Nephron (organoid): ENCODE measurements around the gene ACSS1.

Experiments used
- H3K27ac Mint-ChIP-seq, 3 experiments: 2 replicates each; pipeline ENCODE4 v1.8.0; 2020; ENCODE audit warnings: mixed read lengths in 3 of 3, mild to moderate bottlenecking in 2 of 3, moderate library complexity in 1 of 3
- H3K27me3 Mint-ChIP-seq: 2 replicates; pipeline ENCODE4 v1.8.0; 2021; ENCODE audit warnings: low read depth, mild to moderate bottlenecking, moderate library complexity, mixed read lengths
- H3K36me3 Mint-ChIP-seq: 2 replicates; pipeline ENCODE4 v1.8.0; 2020; ENCODE audit warnings: low read depth, mixed read lengths
- H3K4me1 Mint-ChIP-seq: 2 replicates; pipeline ENCODE4 v1.8.0; 2020; ENCODE audit warnings: mixed read lengths
- H3K4me3 Mint-ChIP-seq, 3 experiments: 2 replicates each; pipeline ENCODE4 v1.8.0; 2020; ENCODE audit warnings: mild to moderate bottlenecking in 3 of 3, mixed read lengths in 3 of 3, moderate library complexity in 2 of 3
- H3K9me3 Mint-ChIP-seq: 2 replicates; pipeline ENCODE4 v1.8.0; 2020; ENCODE audit warnings: mixed read lengths
- CTCF ChIP-seq, 3 experiments: fragments of 200-600 bp; sonication (generic); IDR thresholded peaks; one replicate each; pipeline ENCODE4 v1.5.0; 2021; ENCODE audit warnings: antibody characterized with exemption in 3 of 3; ENCODE audit not compliant: unreplicated experiment in 3 of 3

ACSS1 gene

GRCh38 chr20:24961384-24962181, 96.4 kb downstream of the ACSS1 start:
- peaks cover 33% of the 10 kb centered on the region for H3K36me3 Mint-ChIP-seq
- no peak overlapping the region for H3K27ac Mint-ChIP-seq
- H3K4me1 Mint-ChIP-seq, result peaks cover 23% of the 10 kb centered on the region
- no peaks in the 10 kb centered on the region for H3K27me3 Mint-ChIP-seq
- H3K9me3 Mint-ChIP-seq, result no peaks in the 10 kb centered on the region
- no peak for TF ChIP-seq CTCF (IDR thresholded peaks at IDR 0.05; ENCODE audit: unreplicated experiment in 3 of 3)
- no peak overlapping the region for H3K4me3 Mint-ChIP-seq

- no peaks in the 10 kb centered on the region for H3K27me3 Mint-ChIP-seq
- no peaks in the 10 kb centered on the region for H3K9me3 Mint-ChIP-seq
- H3K4me1 Mint-ChIP-seq, result peaks cover 23% of the 10 kb centered on the region
- TF ChIP-seq CTCF (IDR thresholded peaks at IDR 0.05; ENCODE audit: unreplicated experiment in 3 of 3), result no peak
- H3K4me3 Mint-ChIP-seq, result no peak overlapping the region
- H3K36me3 Mint-ChIP-seq, result peaks cover 29% of the 10 kb centered on the region
- no peak overlapping the region for H3K27ac Mint-ChIP-seq
Measured at GRCh38 chr20:24960861-24961260, 97.1 kb downstream of the ACSS1 start.

GRCh38 chr20:24960302-24960801, 97.6 kb downstream of the ACSS1 start:
- H3K9me3 Mint-ChIP-seq, result no peaks in the 10 kb centered on the region

GRCh38 chr20:24959591-24960301, 98.2 kb downstream of the ACSS1 start:
- peaks cover 19% of the 10 kb centered on the region for H3K4me1 Mint-ChIP-seq
- no peaks in the 10 kb centered on the region for H3K27me3 Mint-ChIP-seq
- H3K27ac Mint-ChIP-seq, result no peak overlapping the region
- no peak for TF ChIP-seq CTCF (IDR thresholded peaks at IDR 0.05; ENCODE audit: unreplicated experiment in 3 of 3)
- H3K9me3 Mint-ChIP-seq, result no peaks in the 10 kb centered on the region
- H3K4me3 Mint-ChIP-seq, result no peak overlapping the region
- peaks cover 25% of the 10 kb centered on the region for H3K36me3 Mint-ChIP-seq

More at GRCh38 chr20:24960302-24960801, 97.6 kb downstream of the ACSS1 start:
- Mint-ChIP-seq H3K4me1 (peaks cover 23% of the 10 kb centered on the region), H3K4me3 (no peak overlapping the region), H3K27ac (no peak overlapping the region), H3K27me3 (no peaks in the 10 kb centered on the region), H3K36me3 (peaks cover 29% of the 10 kb centered on the region)
- no peak for TF ChIP-seq CTCF (IDR thresholded peaks at IDR 0.05; ENCODE audit: unreplicated experiment in 3 of 3)

GRCh38 chr20:24958506-24959385, 99.2 kb downstream of the ACSS1 start:
- no peak overlapping the region for H3K27ac Mint-ChIP-seq
- H3K27me3 Mint-ChIP-seq, result no peaks in the 10 kb centered on the region
- H3K4me3 Mint-ChIP-seq, result no peak overlapping the region
- peaks cover 20% of the 10 kb centered on the region for H3K36me3 Mint-ChIP-seq
- no peaks in the 10 kb centered on the region for H3K9me3 Mint-ChIP-seq
- no peak for TF ChIP-seq CTCF (IDR thresholded peaks at IDR 0.05; ENCODE audit: unreplicated experiment in 3 of 3)
- H3K4me1 Mint-ChIP-seq, result peaks cover 12% of the 10 kb centered on the region
